Epithelial cell of esophagus (primary cell): ENCODE results near the gene SPACA9.
A peak's percentile ranks its signal among the peaks of the same experiment; 100 is the strongest.

Experiments used
- DNase-seq: peaks from one replicate; pipeline ENCODE4 v3.0.0; 2010; ENCODE audit warnings: low read depth
- H3K4me3 ChIP-seq: 2 replicates; pipeline ENCODE4 v1.5.1; 2011; ENCODE audit warnings: mild to moderate bottlenecking, low read length, control low read depth
- CTCF ChIP-seq: IDR thresholded peaks from 2 replicates; pipeline ENCODE4 v1.5.1; 2011; ENCODE audit warnings: low read depth, mild to moderate bottlenecking, low read length, control low read depth, inconsistent platforms; ENCODE audit not compliant: insufficient read depth; ENCODE audit errors: missing control alignments

SPACA9 gene

GRCh38 chr9:132901858-132902831 is 23.4 kb downstream of the SPACA9 start:
- DNase-seq = peak; percentile 84
- no peak overlapping the region for H3K4me3 ChIP-seq
- TF ChIP-seq CTCF = peak; percentile 92

GRCh38 chr9:132903574-132904492 is 25.1 kb downstream of the SPACA9 start:
- no peak for DNase-seq
- no peak overlapping the region for H3K4me3 ChIP-seq
- no peak for TF ChIP-seq CTCF

- no peak for TF ChIP-seq CTCF
These were observed 27.0 kb downstream of the SPACA9 start for GRCh38 chr9:132905726-132906125.

GRCh38 chr9:132908635-132909034 is 29.9 kb downstream of the SPACA9 start:
- TF ChIP-seq CTCF = no peak
- H3K4me3 ChIP-seq = no peak overlapping the region
- no peak for DNase-seq

More at GRCh38 chr9:132905726-132906125, 27.0 kb downstream of the SPACA9 start:
- no peak for DNase-seq
- no peak overlapping the region for H3K4me3 ChIP-seq

- H3K4me3 ChIP-seq = no peak overlapping the region
- no peak for TF ChIP-seq CTCF
- DNase-seq = no peak
These were observed 30.6 kb downstream of the SPACA9 start for GRCh38 chr9:132909311-132909710.

- H3K4me3 ChIP-seq = no peak overlapping the region
- peak; percentile 24 for DNase-seq
- TF ChIP-seq CTCF = no peak
These were observed 31.7 kb downstream of the SPACA9 start for GRCh38 chr9:132910376-132910775.
